Astrocyte (in vitro differentiated cells and primary cell): ENCODE results near the gene URM1. TPM values are rescaled to one million over a fixed set of nuclear protein-coding genes. Genes with fewer than 3 reads are reported as not detected.

Experiments used
- DNase-seq: peaks from one replicate; pipeline ENCODE4 v3.0.0-alpha.2; 2010; ENCODE audit warnings: low read depth
- FAIRE-seq: peaks from 2 replicates; lab custom pipeline; 2011; peaks lifted over from hg19 to GRCh38; lab: Jason Lieb, UNC
- H2AFZ ChIP-seq: 2 replicates; pipeline ENCODE4 v1.6.0; 2012; ENCODE audit warnings: low read depth, low read length, inconsistent platforms
- H3K27ac ChIP-seq: 2 replicates; pipeline ENCODE4 v1.5.1; 2011; ENCODE audit warnings: low read depth, low read length, inconsistent platforms
- H3K27me3 ChIP-seq: 2 replicates; pipeline ENCODE4 v1.6.0; 2011; ENCODE audit warnings: low read length, inconsistent platforms; ENCODE audit not compliant: insufficient read depth
- H3K36me3 ChIP-seq: 2 replicates; pipeline ENCODE4 v1.5.1; 2011; ENCODE audit warnings: low read length, inconsistent platforms; ENCODE audit not compliant: insufficient read depth
- H3K4me1 ChIP-seq: 2 replicates; pipeline ENCODE4 v1.5.1; 2011; ENCODE audit warnings: low read length, inconsistent platforms; ENCODE audit not compliant: insufficient read depth
- H3K4me2 ChIP-seq: 2 replicates; pipeline ENCODE4 v1.6.0; 2012; ENCODE audit warnings: low read length, inconsistent platforms
- H3K4me3 ChIP-seq: 2 replicates; pipeline ENCODE4 v1.5.1; 2011; ENCODE audit warnings: low read depth, mild to moderate bottlenecking, low read length, inconsistent platforms; ENCODE audit not compliant: insufficient read depth
- H3K79me2 ChIP-seq: 2 replicates; pipeline ENCODE4 v1.6.0; 2012; ENCODE audit warnings: mild to moderate bottlenecking, low read length, inconsistent platforms; ENCODE audit not compliant: insufficient read depth
- H3K9ac ChIP-seq: 2 replicates; pipeline ENCODE4 v1.6.0; 2012; ENCODE audit warnings: mild to moderate bottlenecking, low read length, inconsistent platforms
- H3K9me3 ChIP-seq: 2 replicates; pipeline ENCODE4 v1.5.1; 2012; ENCODE audit warnings: low read depth, mild to moderate bottlenecking, low read length, inconsistent platforms; ENCODE audit not compliant: insufficient read depth
- H4K20me1 ChIP-seq: 2 replicates; pipeline ENCODE4 v1.6.0; 2012; ENCODE audit warnings: low read length, inconsistent platforms; ENCODE audit not compliant: insufficient read depth
- H3K27ac Mint-ChIP-seq: one replicate; pipeline ENCODE4 v1.8.0; 2021; ENCODE audit warnings: mild to moderate bottlenecking, mixed read lengths; ENCODE audit not compliant: unreplicated experiment
- H3K27me3 Mint-ChIP-seq: one replicate; pipeline ENCODE4 v1.8.0; 2021; ENCODE audit warnings: low read depth, mixed read lengths; ENCODE audit not compliant: unreplicated experiment
- H3K36me3 Mint-ChIP-seq: one replicate; pipeline ENCODE4 v1.8.0; 2021; ENCODE audit warnings: low read depth, mixed read lengths; ENCODE audit not compliant: unreplicated experiment
- H3K4me1 Mint-ChIP-seq: one replicate; pipeline ENCODE4 v1.8.0; 2021; ENCODE audit warnings: low read depth, mixed read lengths; ENCODE audit not compliant: unreplicated experiment
- H3K4me3 Mint-ChIP-seq: one replicate; pipeline ENCODE4 v1.8.0; 2021; ENCODE audit warnings: mild to moderate bottlenecking, moderate library complexity, mixed read lengths; ENCODE audit not compliant: unreplicated experiment
- H3K9me3 Mint-ChIP-seq: one replicate; pipeline ENCODE4 v1.8.0; 2021; ENCODE audit warnings: mild to moderate bottlenecking, mixed read lengths; ENCODE audit not compliant: unreplicated experiment
- CTCF ChIP-seq: IDR thresholded peaks from 2 replicates; pipeline ENCODE4 v1.5.1; 2011; ENCODE audit warnings: low read depth, mild to moderate bottlenecking, inconsistent platforms, low read length, moderate library complexity; ENCODE audit not compliant: insufficient read depth
- EZH2 ChIP-seq: IDR thresholded peaks from 2 replicates; pipeline ENCODE4 v1.6.1; 2012; ENCODE audit warnings: mild to moderate bottlenecking, low read length, inconsistent platforms; ENCODE audit not compliant: insufficient read depth
- total RNA-seq: library from RNA; stranded (reverse); gene quantifications from 2 replicates; pipeline ENCODE4 v1.2.1, GENCODE V29; 2021

URM1 gene
- total RNA-seq, 1 donor from 2014 or later: 50.7 TPM

DNA sequence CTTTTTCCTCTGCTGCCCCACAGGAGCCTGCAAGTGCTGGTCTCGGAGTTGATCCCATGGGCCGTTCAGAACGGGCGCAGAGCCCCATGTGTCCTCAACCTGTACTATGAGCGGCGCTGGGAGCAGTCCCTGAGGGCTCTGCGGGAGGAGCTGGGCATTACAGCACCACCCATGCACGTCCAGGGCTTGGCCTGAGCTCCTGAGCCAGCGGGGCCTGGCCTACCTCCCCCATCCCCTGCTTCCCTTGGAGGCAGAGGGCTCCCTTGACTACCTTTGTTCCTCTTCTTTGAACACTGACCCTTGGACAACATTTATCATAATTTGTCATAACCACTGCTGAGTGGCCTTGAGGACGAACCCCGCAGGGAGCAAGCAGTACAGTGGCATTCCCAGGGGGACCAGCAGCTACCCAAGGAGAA lies 37.7 kb upstream of the URM1 start:
- no peaks in the 10 kb centered on the region for H3K79me2 ChIP-seq
- H3K27ac Mint-ChIP-seq: no peak overlapping the region
- H3K4me3 ChIP-seq: no peak overlapping the region
- H3K36me3 ChIP-seq: peaks cover 10% of the 10 kb centered on the region
- no peaks in the 10 kb centered on the region for H3K4me1 ChIP-seq
- no peaks in the 10 kb centered on the region for H3K27me3 Mint-ChIP-seq
- no peaks in the 10 kb centered on the region for H3K9me3 ChIP-seq
- peaks cover 18% of the 10 kb centered on the region for H3K36me3 Mint-ChIP-seq
- H3K4me1 Mint-ChIP-seq: no peaks in the 10 kb centered on the region
- no peak overlapping the region for H3K27ac ChIP-seq
- no peak overlapping the region for H3K4me2 ChIP-seq
- no peaks in the 10 kb centered on the region for H4K20me1 ChIP-seq
- no peaks in the 10 kb centered on the region for H3K27me3 ChIP-seq
- FAIRE-seq: no peak
- no peak for TF ChIP-seq CTCF
- TF ChIP-seq EZH2: no peak
- H2AFZ ChIP-seq: no peak overlapping the region
- no peaks in the 10 kb centered on the region for H3K9me3 Mint-ChIP-seq
- DNase-seq: no peak
- no peak overlapping the region for H3K9ac ChIP-seq
- no peak overlapping the region for H3K4me3 Mint-ChIP-seq

DNA sequence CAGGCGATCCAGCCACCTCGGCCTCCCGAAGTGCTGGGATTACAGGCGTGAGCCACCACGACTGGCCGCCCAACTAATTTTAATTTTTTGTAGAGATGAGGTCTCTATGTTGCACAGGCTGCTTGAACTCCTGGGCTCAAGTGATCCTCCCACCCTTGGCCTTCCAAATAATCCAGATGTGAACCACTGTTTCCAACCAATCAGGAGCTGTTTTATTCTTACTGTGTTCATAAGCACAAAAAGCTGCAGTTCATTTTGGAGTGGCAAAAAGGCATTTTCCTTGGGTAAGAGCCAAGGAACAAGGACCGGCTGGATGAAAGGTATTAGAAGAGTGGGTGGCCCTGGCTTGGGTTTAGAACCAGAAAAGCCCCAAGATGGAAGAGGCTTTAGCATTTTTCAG lies 36.0 kb upstream of the URM1 start:
- Histone ChIP-seq H2AFZ (no peak overlapping the region), H3K27me3 (no peaks in the 10 kb centered on the region), H3K4me2 (no peak overlapping the region), H3K79me2 (no peaks in the 10 kb centered on the region), H3K4me3 (no peak overlapping the region), H3K36me3 (peaks cover 9% of the 10 kb centered on the region), H4K20me1 (no peaks in the 10 kb centered on the region), H3K9ac (no peak overlapping the region), H3K4me1 (no peaks in the 10 kb centered on the region), H3K9me3 (no peaks in the 10 kb centered on the region), H3K27ac (no peak overlapping the region)
- no peaks in the 10 kb centered on the region for H3K9me3 Mint-ChIP-seq
- H3K27me3 Mint-ChIP-seq: no peaks in the 10 kb centered on the region
- FAIRE-seq (no peak), DNase-seq (no peak)
- no peaks in the 10 kb centered on the region for H3K4me1 Mint-ChIP-seq
- H3K27ac Mint-ChIP-seq: no peak overlapping the region
- no peak for TF ChIP-seq EZH2
- no peak for TF ChIP-seq CTCF
- H3K4me3 Mint-ChIP-seq: no peak overlapping the region
- peaks cover 15% of the 10 kb centered on the region for H3K36me3 Mint-ChIP-seq

GRCh38 chr9:128335914-128336313 lies 35.3 kb upstream of the URM1 start:
- no peaks in the 10 kb centered on the region for H3K4me1 ChIP-seq
- H3K4me2 ChIP-seq: no peak overlapping the region
- no peaks in the 10 kb centered on the region for H3K27me3 Mint-ChIP-seq
- H3K79me2 ChIP-seq: peaks cover 2% of the 10 kb centered on the region
- H3K4me3 Mint-ChIP-seq: no peak overlapping the region
- no peaks in the 10 kb centered on the region for H3K4me1 Mint-ChIP-seq
- H3K9me3 ChIP-seq: no peaks in the 10 kb centered on the region
- H3K36me3 Mint-ChIP-seq: peaks cover 14% of the 10 kb centered on the region
- TF ChIP-seq CTCF (no peak), EZH2 (no peak)
- FAIRE-seq (no peak), DNase-seq (no peak)
- H2AFZ ChIP-seq: no peak overlapping the region
- H3K36me3 ChIP-seq: peaks cover 9% of the 10 kb centered on the region
- no peaks in the 10 kb centered on the region for H3K27me3 ChIP-seq
- H3K27ac Mint-ChIP-seq: no peak overlapping the region
- no peaks in the 10 kb centered on the region for H3K9me3 Mint-ChIP-seq
- no peak overlapping the region for H3K4me3 ChIP-seq
- H3K27ac ChIP-seq: no peak overlapping the region
- H4K20me1 ChIP-seq: no peaks in the 10 kb centered on the region
- no peak overlapping the region for H3K9ac ChIP-seq
